H1 (cell line): ENCODE data around the gene SEMA3G. TPM values are rescaled to one million over a fixed set of nuclear protein-coding genes. Genes with fewer than 3 reads are reported as not detected.

Source experiments
- GTF2F1 ChIP-seq: IDR thresholded peaks from 2 replicates; pipeline ENCODE4 v1.6.1; 2012; ENCODE audit warnings: low read depth, low read length, improper control_type of control experiment, borderline replicate concordance
- HDAC2 ChIP-seq, 2 experiments: fragments of 300-600 bp in 1 of 2; sonication (generic) in 1 of 2; IDR thresholded peaks; 2 replicates each; pipeline ENCODE4 v1.6.1; 2011 to 2012; ENCODE audit warnings: low read depth in 2 of 2, low read length in 2 of 2, mild to moderate bottlenecking in 2 of 2, moderate library complexity in 2 of 2, borderline replicate concordance in 1 of 2, inconsistent platforms in 1 of 2
- JUN ChIP-seq: IDR thresholded peaks from 2 replicates; pipeline ENCODE4 v1.6.1; 2011; ENCODE audit warnings: low read depth, mild to moderate bottlenecking, improper control_type of control experiment, low read length
- POLR2A ChIP-seq, 2 experiments: IDR thresholded peaks; 1 replicate in 1 of 2; 2 replicates in 1 of 2; pipeline ENCODE4 v1.6.1; 2011; ENCODE audit warnings: low read depth in 2 of 2, low read length in 2 of 2, mild to moderate bottlenecking in 2 of 2; ENCODE audit errors: control extremely low read depth in 1 of 2
- POLR2AphosphoS5 ChIP-seq: IDR thresholded peaks from 2 replicates; pipeline ENCODE4 v1.6.1; 2011; ENCODE audit warnings: low read depth, low read length
- SAP30 ChIP-seq: fragments of 300-600 bp; sonication (generic); IDR thresholded peaks from 2 replicates; pipeline ENCODE4 v1.7.1; 2012; ENCODE audit warnings: low read length, moderate library complexity, mild to moderate bottlenecking, inconsistent platforms; ENCODE audit not compliant: insufficient read depth, insufficient replicate concordance
- SIX5 ChIP-seq: IDR thresholded peaks from 2 replicates; pipeline ENCODE4 v1.6.1; 2011; ENCODE audit warnings: mild to moderate bottlenecking, low read depth, low read length
- SP2 ChIP-seq: IDR thresholded peaks from 2 replicates; pipeline ENCODE4 v1.6.1; 2012; ENCODE audit warnings: mild to moderate bottlenecking, low read length, inconsistent platforms
- polyA plus RNA-seq, 7 experiments: library from polyadenylated mRNA; depleted of rRNA in 3 of 7; stranded (reverse) in 5 of 7; unstranded in 2 of 7; fragments of >200 nt in 5 of 7; fragments of 200-250 nt in 2 of 7; gene quantifications; 1 replicate in 5 of 7; 2 replicates in 1 of 7; 4 replicates in 1 of 7; pipeline versions ENCODE4 v1.2.1 to v1.2.3, GENCODE V29; 2011 to 2013; ENCODE audit warnings: missing spikeins in 2 of 7, mixed read lengths in 2 of 7
- total RNA-seq: library from RNA; stranded (reverse); fragmentation: NEBNext Ultra II Directional; extraction: Animal tissue kit (Norgen Biotek cat#: 25700); gene quantifications from 2 replicates; pipeline ENCODE4 v1.2.1, GENCODE V29; 2021

The SEMA3G gene
- total and polyA plus RNA-seq, 2 of the 8 experiments (the other 6 are each of a cell fraction or from before 2014, with no cell fraction given): 0.95 to 1.5 TPM

- TF ChIP-seq JUN: no peak
- TF ChIP-seq SAP30: no peak
- TF ChIP-seq GTF2F1: no peak
- TF ChIP-seq SIX5: no peak
- no peak for TF ChIP-seq SP2
- TF ChIP-seq POLR2A (IDR thresholded peaks at IDR 0.05; ENCODE audit: control extremely low read depth in 1 of 2, low read depth in 2 of 2, low read length in 2 of 2): no peak
- TF ChIP-seq POLR2AphosphoS5: no peak
- no peak for TF ChIP-seq HDAC2 (IDR thresholded peaks at IDR 0.05; ENCODE audit: borderline replicate concordance in 1 of 2, low read depth in 2 of 2, low read length in 2 of 2)
Observed at GRCh38 chr3:52422669-52423068, 22.2 kb downstream of the SEMA3G start (continued).
